HEK293 (cell line): ENCODE measurements around the gene MBD3L4.

Experiments used
- CTCF ChIA-PET: fragments of 350-600 bp; formaldehyde crosslinking; extraction: SDS; loops from one replicate; lab custom pipeline; 2021; ENCODE audit warnings: antibody characterized with exemption; lab: Yijun Ruan, JAX
- POLR2A ChIA-PET: fragments of 300-600 bp; formaldehyde crosslinking; extraction: SDS; loops from one replicate; lab custom pipeline; 2020; ENCODE audit warnings: antibody characterized with exemption, inconsistent platforms; lab: Yijun Ruan, JAX
- H3K27ac ChIP-seq: fragments of 200-500 bp; sonication (Bioruptor generic); 2 replicates; pipeline ENCODE4 v1.5.1; 2014; ENCODE audit warnings: low read depth, low read length, control low read depth, inconsistent platforms; ENCODE audit errors: extremely low read depth
- H3K36me3 ChIP-seq, 2 experiments: fragments of 200-500 bp in 1 of 2; sonication (Bioruptor generic) in 1 of 2; 1 replicate in 1 of 2; 2 replicates in 1 of 2; pipeline ENCODE4 v1.5.1; 2014 to 2017; ENCODE audit warnings: inconsistent platforms in 2 of 2, low read length in 2 of 2; ENCODE audit not compliant: control insufficient read depth in 2 of 2, insufficient read depth in 1 of 2
- H3K4me1 ChIP-seq: fragments of 200-500 bp; sonication (Bioruptor generic); 2 replicates; pipeline ENCODE4 v1.5.1; 2014; ENCODE audit warnings: mild to moderate bottlenecking, low read length, inconsistent platforms; ENCODE audit not compliant: control insufficient read depth, insufficient read depth
- H3K4me3 ChIP-seq: 2 replicates; pipeline ENCODE4 v1.5.1; 2011; ENCODE audit warnings: low read depth, mild to moderate bottlenecking, control low read depth, low read length, moderate library complexity
- H3K9me3 ChIP-seq: fragments of 200-500 bp; sonication (Bioruptor generic); 2 replicates; pipeline ENCODE4 v1.5.1; 2014; ENCODE audit warnings: low read depth, low read length, inconsistent platforms; ENCODE audit not compliant: control insufficient read depth, insufficient read depth
- GLI4 ChIP-seq: fragments of 450-650 bp; formaldehyde crosslinking; IDR thresholded peaks from 2 replicates; pipeline ENCODE4 v1.5.1; 2016; ENCODE audit warnings: missing biosample characterization, missing genetic modification characterization
- KLF8 ChIP-seq: fragments of 450-650 bp; formaldehyde crosslinking; IDR thresholded peaks from 2 replicates; pipeline ENCODE4 v1.5.1; 2016; ENCODE audit warnings: missing biosample characterization, missing genetic modification characterization
- MEIS1 ChIP-seq: sonication (generic); formaldehyde crosslinking; IDR thresholded peaks from 2 replicates; pipeline ENCODE4 v1.8.1; 2022; ENCODE audit warnings: missing genetic modification reagents, mild to moderate bottlenecking, borderline replicate concordance
- RBAK ChIP-seq: fragments of 450-650 bp; formaldehyde crosslinking; IDR thresholded peaks from 2 replicates; pipeline ENCODE4 v1.5.1; 2016; ENCODE audit warnings: missing biosample characterization, missing genetic modification characterization
- SP7 ChIP-seq: fragments of 450-650 bp; formaldehyde crosslinking; IDR thresholded peaks from 2 replicates; pipeline ENCODE4 v1.5.1; 2016; ENCODE audit warnings: missing biosample characterization, missing genetic modification characterization
- WT1 ChIP-seq: fragments of 450-650 bp; formaldehyde crosslinking; IDR thresholded peaks from 2 replicates; pipeline ENCODE4 v1.5.1; 2016; ENCODE audit warnings: missing biosample characterization, missing genetic modification characterization
- ZFP37 ChIP-seq: fragments of 450-650 bp; formaldehyde crosslinking; IDR thresholded peaks from 2 replicates; pipeline ENCODE4 v1.5.1; 2016; ENCODE audit warnings: missing biosample characterization, missing genetic modification characterization
- ZNF10 ChIP-seq: fragments of 450-650 bp; formaldehyde crosslinking; IDR thresholded peaks from 2 replicates; pipeline ENCODE4 v1.5.1; 2017; ENCODE audit warnings: missing biosample characterization, missing genetic modification characterization
- ZNF138 ChIP-seq: fragments of 450-650 bp; formaldehyde crosslinking; IDR thresholded peaks from 2 replicates; pipeline ENCODE4 v1.5.1; 2016; ENCODE audit warnings: missing biosample characterization, missing genetic modification characterization, borderline replicate concordance
- ZNF157 ChIP-seq: fragments of 450-650 bp; formaldehyde crosslinking; IDR thresholded peaks from 2 replicates; pipeline ENCODE4 v1.5.1; 2016; ENCODE audit warnings: missing biosample characterization, missing genetic modification characterization
- ZNF175 ChIP-seq: fragments of 450-650 bp; formaldehyde crosslinking; IDR thresholded peaks from 2 replicates; pipeline ENCODE4 v1.5.1; 2016; ENCODE audit warnings: missing biosample characterization, missing genetic modification characterization
- ZNF184 ChIP-seq: fragments of 450-650 bp; IDR thresholded peaks from 2 replicates; pipeline ENCODE4 v1.5.1; 2018; ENCODE audit warnings: missing biosample characterization, mild to moderate bottlenecking, missing genetic modification characterization
- ZNF221 ChIP-seq: fragments of 450-650 bp; formaldehyde crosslinking; IDR thresholded peaks from 2 replicates; pipeline ENCODE4 v1.5.1; 2017; ENCODE audit warnings: missing biosample characterization, missing genetic modification characterization, borderline replicate concordance
- ZNF239 ChIP-seq: fragments of 450-650 bp; formaldehyde crosslinking; IDR thresholded peaks from 2 replicates; pipeline ENCODE4 v1.5.1; 2016; ENCODE audit warnings: missing biosample characterization, missing genetic modification characterization
- ZNF248 ChIP-seq: fragments of 450-650 bp; formaldehyde crosslinking; IDR thresholded peaks from 2 replicates; pipeline ENCODE4 v1.5.1; 2017; ENCODE audit warnings: missing biosample characterization, missing genetic modification characterization
- ZNF311 ChIP-seq: fragments of 450-650 bp; formaldehyde crosslinking; IDR thresholded peaks from 2 replicates; pipeline ENCODE4 v1.5.1; 2017; ENCODE audit warnings: missing biosample characterization, missing genetic modification characterization, borderline replicate concordance
- ZNF398 ChIP-seq: fragments of 450-650 bp; formaldehyde crosslinking; IDR thresholded peaks from 2 replicates; pipeline ENCODE4 v1.5.1; 2017; ENCODE audit warnings: missing biosample characterization, missing genetic modification characterization
- ZNF404 ChIP-seq: fragments of 450-650 bp; formaldehyde crosslinking; IDR thresholded peaks from 2 replicates; pipeline ENCODE4 v1.5.1; 2017; ENCODE audit warnings: missing biosample characterization, missing genetic modification characterization
- ZNF510 ChIP-seq: fragments of 450-650 bp; formaldehyde crosslinking; IDR thresholded peaks from 2 replicates; pipeline ENCODE4 v1.5.1; 2018; ENCODE audit warnings: mild to moderate bottlenecking, missing genetic modification characterization, missing biosample characterization; ENCODE audit not compliant: insufficient replicate concordance
- ZNF776 ChIP-seq: fragments of 450-650 bp; formaldehyde crosslinking; IDR thresholded peaks from 2 replicates; pipeline ENCODE4 v1.5.0; 2017; ENCODE audit warnings: missing biosample characterization, missing genetic modification characterization, borderline replicate concordance
- TF ChIP-seq, protein P1 (sequence below): fragments of 450-650 bp; formaldehyde crosslinking; IDR thresholded peaks from 2 replicates; pipeline ENCODE4 v1.5.1; 2016; ENCODE audit warnings: missing biosample characterization, missing genetic modification characterization
- TF ChIP-seq, protein P2 (sequence below): fragments of 450-650 bp; formaldehyde crosslinking; IDR thresholded peaks from 2 replicates; pipeline ENCODE4 v1.5.1; 2016; ENCODE audit warnings: missing biosample characterization, missing genetic modification characterization, low read depth
- TF ChIP-seq, protein P3 (sequence below): fragments of 450-650 bp; IDR thresholded peaks from 2 replicates; pipeline ENCODE4 v1.5.1; 2018; ENCODE audit warnings: missing biosample characterization, mild to moderate bottlenecking, missing genetic modification characterization
- TF ChIP-seq, protein P4 (sequence below): fragments of 450-650 bp; formaldehyde crosslinking; IDR thresholded peaks from 2 replicates; pipeline ENCODE4 v1.5.1; 2017; ENCODE audit warnings: missing biosample characterization, missing genetic modification characterization

MBD3L4 gene

DNA sequence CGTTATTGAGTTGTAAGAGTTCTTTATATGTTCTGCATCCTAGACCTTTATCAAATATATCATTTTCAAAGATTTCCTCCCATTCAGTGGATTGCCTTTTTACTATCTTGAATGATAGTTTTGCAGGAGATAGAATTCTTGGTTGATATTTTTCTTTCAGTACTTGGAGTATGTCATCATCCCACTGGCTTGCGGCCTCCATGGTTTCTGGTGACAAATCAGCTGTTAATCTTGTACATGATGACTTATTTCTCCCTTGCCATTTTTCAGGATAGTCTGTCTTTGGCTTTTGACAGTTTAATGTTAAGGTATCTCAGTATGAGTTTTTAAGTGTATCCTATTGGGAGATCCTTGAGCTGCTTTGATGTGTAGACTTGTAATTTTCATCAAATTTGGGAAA, 38.0 kb upstream of the MBD3L4 start (continued):
- TF ChIP-seq ZNF398 (no peak), ZNF184 (tag by site-specific recombination) (0 out of 2 replicates have a peak, but pooled peaks have one; percentile 43), RBAK (tag by site-specific recombination) (no peak), ZFP37 (tag by site-specific recombination) (no peak), WT1 (tag by site-specific recombination) (no peak)
- TF ChIP-seq, protein P1, sequence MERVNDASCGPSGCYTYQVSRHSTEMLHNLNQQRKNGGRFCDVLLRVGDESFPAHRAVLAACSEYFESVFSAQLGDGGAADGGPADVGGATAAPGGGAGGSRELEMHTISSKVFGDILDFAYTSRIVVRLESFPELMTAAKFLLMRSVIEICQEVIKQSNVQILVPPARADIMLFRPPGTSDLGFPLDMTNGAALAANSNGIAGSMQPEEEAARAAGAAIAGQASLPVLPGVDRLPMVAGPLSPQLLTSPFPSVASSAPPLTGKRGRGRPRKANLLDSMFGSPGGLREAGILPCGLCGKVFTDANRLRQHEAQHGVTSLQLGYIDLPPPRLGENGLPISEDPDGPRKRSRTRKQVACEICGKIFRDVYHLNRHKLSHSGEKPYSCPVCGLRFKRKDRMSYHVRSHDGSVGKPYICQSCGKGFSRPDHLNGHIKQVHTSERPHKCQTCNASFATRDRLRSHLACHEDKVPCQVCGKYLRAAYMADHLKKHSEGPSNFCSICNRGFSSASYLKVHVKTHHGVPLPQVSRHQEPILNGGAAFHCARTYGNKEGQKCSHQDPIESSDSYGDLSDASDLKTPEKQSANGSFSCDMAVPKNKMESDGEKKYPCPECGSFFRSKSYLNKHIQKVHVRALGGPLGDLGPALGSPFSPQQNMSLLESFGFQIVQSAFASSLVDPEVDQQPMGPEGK (tag by site-specific recombination) = no peak

GRCh38 chr19:7076151-7076550, 36.2 kb upstream of the MBD3L4 start:
- TF ChIP-seq, protein P2, sequence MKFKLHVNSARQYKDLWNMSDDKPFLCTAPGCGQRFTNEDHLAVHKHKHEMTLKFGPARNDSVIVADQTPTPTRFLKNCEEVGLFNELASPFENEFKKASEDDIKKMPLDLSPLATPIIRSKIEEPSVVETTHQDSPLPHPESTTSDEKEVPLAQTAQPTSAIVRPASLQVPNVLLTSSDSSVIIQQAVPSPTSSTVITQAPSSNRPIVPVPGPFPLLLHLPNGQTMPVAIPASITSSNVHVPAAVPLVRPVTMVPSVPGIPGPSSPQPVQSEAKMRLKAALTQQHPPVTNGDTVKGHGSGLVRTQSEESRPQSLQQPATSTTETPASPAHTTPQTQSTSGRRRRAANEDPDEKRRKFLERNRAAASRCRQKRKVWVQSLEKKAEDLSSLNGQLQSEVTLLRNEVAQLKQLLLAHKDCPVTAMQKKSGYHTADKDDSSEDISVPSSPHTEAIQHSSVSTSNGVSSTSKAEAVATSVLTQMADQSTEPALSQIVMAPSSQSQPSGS (tag by site-specific recombination) = no peak
- TF ChIP-seq ZNF157 (no peak), SP7 (tag by site-specific recombination) (no peak), ZNF404 (tag by site-specific recombination) (no peak), ZNF311 (tag by site-specific recombination) (no peak), ZNF776 (no peak)
- H3K4me3 ChIP-seq = no peak overlapping the region
- ChIA-PET CTCF (interaction anchor here (0.6 kb wide), 1 partner anchor 9 kb away, joined by 3 read pairs; no protein-coding TSS in a partner anchor), POLR2A (no interaction called here)
- no peak overlapping the region for H3K27ac ChIP-seq
- no peaks in the 10 kb centered on the region for H3K9me3 ChIP-seq
- H3K4me1 ChIP-seq = no peaks in the 10 kb centered on the region
- peaks cover 32 to 93% of the 10 kb centered on the region in 2 experiments for H3K36me3 ChIP-seq

- Histone ChIP-seq H3K36me3 (peaks cover 29 to 86% of the 10 kb centered on the region in 2 experiments), H3K4me3 (no peak overlapping the region), H3K4me1 (no peaks in the 10 kb centered on the region), H3K27ac (no peak overlapping the region), H3K9me3 (no peaks in the 10 kb centered on the region)
- ChIA-PET CTCF (interaction anchor here (0.7 kb wide), 1 partner anchor 19 kb away, joined by 3 read pairs; no protein-coding TSS in a partner anchor), POLR2A (no interaction called here)
- TF ChIP-seq, protein P3, sequence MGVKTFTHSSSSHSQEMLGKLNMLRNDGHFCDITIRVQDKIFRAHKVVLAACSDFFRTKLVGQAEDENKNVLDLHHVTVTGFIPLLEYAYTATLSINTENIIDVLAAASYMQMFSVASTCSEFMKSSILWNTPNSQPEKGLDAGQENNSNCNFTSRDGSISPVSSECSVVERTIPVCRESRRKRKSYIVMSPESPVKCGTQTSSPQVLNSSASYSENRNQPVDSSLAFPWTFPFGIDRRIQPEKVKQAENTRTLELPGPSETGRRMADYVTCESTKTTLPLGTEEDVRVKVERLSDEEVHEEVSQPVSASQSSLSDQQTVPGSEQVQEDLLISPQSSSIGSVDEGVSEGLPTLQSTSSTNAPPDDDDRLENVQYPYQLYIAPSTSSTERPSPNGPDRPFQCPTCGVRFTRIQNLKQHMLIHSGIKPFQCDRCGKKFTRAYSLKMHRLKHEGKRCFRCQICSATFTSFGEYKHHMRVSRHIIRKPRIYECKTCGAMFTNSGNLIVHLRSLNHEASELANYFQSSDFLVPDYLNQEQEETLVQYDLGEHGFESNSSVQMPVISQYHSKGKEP = no peak
- TF ChIP-seq ZNF175 (tag by site-specific recombination) (no peak), GLI4 (tag by site-specific recombination) (no peak), ZNF510 (tag by site-specific recombination) (no peak), ZNF221 (tag by site-specific recombination) (no peak), ZNF239 (no peak), ZNF10 (no peak), KLF8 (tag by site-specific recombination) (no peak), ZNF248 (tag by site-specific recombination) (no peak), ZNF398 (no peak), MEIS1 (no peak), ZNF138 (tag by site-specific recombination) (no peak)
- TF ChIP-seq, protein P4, sequence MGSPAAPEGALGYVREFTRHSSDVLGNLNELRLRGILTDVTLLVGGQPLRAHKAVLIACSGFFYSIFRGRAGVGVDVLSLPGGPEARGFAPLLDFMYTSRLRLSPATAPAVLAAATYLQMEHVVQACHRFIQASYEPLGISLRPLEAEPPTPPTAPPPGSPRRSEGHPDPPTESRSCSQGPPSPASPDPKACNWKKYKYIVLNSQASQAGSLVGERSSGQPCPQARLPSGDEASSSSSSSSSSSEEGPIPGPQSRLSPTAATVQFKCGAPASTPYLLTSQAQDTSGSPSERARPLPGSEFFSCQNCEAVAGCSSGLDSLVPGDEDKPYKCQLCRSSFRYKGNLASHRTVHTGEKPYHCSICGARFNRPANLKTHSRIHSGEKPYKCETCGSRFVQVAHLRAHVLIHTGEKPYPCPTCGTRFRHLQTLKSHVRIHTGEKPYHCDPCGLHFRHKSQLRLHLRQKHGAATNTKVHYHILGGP (tag by site-specific recombination) = no peak
These were observed 34.8 kb upstream of the MBD3L4 start for GRCh38 chr19:7074705-7075282.
